NCI-H1105 treated with DMSO at 0.1 percent for 48 hours (cell line): ENCODE data around the gene PROK1.
"Not testable (repeated sequence)": the region's sequence is repeated elsewhere in the genome, so short reads cannot be mapped to it uniquely, and the experiment has no call there.

Experiments
- DNase-seq: peaks from one replicate; lab custom pipeline; 2025; lab: John Stamatoyannopoulos, UW

PROK1 gene

DNA sequence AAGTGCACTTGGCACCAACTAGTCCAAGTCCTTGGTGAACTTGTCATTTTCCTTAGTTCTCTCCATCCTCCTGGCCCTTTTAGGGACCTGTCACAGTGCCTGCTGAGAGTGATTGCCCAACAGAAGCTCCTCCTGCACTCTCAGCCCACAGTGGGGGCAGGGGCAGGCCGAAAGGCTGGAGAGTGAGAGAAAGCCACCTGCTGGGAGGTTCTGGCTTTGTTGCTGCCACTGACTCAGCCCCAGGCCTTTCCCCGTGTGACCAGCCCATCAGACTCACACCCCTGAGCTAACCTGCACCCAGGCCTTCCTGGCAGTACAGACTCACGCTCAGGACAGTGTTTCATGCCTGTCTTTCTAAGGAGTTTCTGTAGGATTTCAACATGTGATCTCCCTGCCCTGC lies 17.1 kb upstream of the PROK1 start:
- DNase-seq: no peak

DNA sequence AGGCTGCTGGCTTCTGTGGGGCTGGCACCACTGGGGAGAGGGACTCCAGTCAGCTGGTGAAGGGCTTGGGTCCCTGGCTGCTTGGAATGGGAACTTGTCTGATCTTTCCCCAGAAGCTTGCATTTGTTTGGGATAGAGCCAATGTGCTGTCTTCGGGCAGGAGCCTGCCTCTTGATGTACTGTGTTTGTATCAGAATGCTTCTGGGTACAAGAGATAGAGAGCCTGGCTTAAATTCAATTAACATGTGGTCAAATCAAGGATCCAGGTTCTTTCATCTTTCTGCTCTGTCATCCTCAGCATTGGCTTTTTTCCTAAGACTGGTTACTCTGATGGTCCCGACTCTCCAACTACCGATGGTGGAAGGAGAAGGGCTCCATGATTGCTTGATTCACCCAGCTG lies 16.0 kb upstream of the PROK1 start:
- DNase-seq: no peak

DNA sequence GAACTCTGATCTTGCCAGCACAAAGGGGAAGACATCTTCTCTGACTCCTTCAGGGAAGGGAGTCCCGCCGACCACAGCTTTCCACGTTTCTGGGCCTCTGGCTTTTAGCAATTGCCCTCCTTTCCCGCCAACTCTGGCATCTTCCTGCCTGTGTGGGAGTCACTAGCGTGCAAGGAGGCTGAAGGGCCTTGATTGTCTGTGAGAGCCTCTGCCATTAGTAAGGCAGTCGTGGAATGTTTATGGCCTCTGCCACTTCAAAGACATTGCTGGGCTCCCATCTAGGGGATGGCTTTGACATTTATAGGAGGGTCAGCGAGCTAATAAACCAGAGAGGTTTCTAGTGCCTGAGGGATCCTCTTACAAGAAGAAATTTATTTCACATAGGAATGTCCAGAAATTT lies 14.3 kb upstream of the PROK1 start:
- DNase-seq: no peak

DNA sequence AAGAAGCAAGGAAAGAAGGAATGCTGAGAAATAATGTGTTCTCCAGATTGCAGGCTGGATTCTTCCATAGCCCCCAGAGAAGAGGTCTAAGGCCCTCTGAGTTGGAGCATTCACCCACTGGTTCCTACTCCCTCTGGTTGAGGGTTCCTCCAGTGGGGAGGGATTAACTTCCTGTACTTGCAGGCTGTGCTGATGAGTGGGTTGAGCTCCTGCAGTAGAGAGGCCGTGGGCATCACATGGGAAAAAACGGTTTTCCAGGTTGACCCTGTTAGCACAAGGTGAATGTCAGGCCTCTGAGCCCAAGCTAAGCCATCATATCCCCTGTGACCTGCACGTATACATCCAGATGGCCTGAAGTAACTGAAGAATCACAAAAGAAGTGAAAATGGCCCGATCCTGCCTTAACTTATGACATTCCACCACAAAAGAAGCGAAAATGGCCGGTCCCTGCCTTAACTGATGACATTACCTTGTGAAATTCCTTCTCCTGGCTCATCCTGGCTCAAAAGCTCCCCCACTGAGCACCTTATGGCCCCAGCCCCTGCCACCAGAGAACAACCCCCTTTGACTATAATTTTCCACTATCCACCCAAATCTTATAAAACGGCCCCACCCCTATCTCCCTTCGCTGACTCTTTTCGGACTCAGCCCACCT lies 13.2 kb upstream of the PROK1 start:
- not testable (repeated sequence) for DNase-seq

DNA sequence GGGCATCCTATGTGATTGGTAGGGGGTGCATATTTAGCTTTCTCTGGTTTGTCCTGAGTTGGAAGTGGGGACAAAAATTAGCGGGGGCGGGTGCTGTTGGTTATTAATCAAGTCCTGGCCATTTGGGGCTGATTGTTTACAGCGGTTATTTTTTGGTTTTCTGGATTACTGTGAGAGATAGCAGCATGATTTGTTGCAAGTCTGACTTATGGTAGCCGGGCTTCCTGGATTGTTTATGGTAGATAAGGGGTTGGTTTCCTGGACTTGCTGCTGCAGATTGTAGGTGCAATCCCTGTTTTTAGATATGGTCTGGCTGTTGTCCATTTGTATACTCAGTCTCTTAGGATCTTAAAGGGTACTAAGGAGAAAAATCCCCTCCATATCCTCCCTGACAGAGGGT lies 12.1 kb upstream of the PROK1 start:
- DNase-seq: no peak

DNA sequence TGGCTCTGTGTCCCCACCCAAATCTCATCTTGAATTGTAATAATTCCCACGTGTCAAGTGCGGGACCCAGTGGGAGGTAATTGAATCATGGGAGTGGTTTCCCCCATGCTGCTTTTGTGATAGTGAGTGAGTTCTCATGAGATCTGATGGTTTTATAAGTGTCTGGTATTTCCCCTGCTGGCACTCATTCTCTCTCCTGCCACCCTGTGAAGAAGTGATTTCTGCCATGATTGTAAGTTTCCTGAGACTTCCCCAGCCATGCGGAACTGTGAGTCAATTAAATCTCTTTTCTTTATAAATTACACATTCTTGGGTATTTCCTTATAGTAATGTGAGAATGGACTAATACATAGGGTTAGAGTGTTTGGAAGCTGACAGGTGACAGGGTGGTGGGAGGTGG lies 11.1 kb upstream of the PROK1 start:
- DNase-seq: not testable (repeated sequence)

DNA sequence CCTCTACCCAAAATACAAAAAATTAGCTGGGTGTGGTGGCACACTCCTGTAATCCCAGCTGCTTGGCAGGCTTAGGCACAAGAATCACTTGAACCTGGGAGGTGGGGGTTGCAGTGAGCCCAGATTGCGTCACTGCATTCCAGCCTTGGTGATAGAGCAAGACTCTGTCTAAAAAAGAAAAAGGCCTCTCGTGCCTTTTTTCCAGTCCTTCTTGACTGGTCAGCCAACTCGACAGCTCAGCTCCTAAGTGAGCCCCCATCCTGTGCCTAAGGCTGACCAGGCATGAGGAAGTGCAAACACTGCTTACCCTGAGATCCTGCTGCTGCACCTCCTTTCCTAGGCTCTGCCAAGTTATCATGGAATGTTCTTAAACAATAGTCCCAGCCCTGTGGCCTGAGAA lies 10.1 kb upstream of the PROK1 start:
- DNase-seq: no peak

DNA sequence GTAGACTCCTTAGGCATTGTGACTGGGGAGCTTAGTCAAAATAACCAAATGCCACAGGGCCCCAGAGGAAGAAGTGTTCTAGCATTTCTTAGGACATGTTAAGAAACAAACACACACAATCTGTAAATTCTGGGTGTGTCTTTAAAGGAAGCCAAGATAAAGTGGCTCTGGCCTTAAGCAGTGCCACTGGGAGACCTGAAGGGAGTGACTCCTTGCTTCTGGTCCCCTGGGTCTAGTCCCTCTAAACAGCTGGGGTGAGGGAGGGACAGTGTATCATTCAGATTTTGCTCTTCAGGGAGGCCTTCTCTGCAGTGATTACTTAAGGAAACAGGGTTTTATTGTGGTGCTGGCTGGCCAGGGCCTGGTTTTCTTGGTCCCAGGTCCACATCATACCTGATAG lies 9.1 kb upstream of the PROK1 start:
- no peak for DNase-seq

DNA sequence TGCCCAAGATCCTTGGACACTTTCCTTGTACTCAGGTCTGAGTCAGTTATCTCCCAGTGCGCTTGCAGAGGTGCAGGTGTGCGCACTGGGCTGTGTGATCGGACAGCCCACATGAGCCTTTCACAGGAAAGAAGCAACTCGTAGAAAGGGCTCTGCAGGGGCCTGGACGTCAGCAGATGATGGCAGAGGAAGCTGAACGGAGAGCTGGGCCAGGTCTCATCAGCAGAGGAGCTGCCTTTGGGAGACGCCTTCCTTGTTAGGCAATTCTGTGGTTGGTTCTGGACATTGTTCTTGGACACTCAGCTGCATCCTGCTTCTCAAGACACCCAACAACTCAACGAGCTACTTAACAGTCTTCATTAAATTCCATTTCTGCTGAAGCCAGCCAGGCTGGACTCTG lies 7.5 kb upstream of the PROK1 start:
- no peak for DNase-seq

DNA sequence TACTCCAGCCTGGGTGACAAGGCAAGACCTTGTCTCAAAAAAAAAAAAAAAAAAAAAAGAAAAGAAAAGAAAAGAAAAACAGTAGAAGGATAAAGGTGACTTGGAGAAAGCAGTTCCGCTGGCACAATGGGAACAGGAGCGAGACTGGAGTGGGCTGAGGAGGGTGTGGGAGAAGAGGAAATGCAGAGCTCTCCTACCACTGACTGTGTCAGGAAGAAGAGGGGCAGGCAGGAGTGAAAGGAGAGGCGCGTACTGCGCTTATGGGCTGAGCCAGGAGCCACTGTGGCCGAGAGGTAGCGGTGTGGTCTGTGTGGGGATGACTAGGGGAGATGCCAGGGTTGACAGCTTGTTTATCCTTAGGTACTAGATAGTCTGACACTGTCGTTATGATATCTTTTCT lies 6.4 kb upstream of the PROK1 start:
- no peak for DNase-seq

DNA sequence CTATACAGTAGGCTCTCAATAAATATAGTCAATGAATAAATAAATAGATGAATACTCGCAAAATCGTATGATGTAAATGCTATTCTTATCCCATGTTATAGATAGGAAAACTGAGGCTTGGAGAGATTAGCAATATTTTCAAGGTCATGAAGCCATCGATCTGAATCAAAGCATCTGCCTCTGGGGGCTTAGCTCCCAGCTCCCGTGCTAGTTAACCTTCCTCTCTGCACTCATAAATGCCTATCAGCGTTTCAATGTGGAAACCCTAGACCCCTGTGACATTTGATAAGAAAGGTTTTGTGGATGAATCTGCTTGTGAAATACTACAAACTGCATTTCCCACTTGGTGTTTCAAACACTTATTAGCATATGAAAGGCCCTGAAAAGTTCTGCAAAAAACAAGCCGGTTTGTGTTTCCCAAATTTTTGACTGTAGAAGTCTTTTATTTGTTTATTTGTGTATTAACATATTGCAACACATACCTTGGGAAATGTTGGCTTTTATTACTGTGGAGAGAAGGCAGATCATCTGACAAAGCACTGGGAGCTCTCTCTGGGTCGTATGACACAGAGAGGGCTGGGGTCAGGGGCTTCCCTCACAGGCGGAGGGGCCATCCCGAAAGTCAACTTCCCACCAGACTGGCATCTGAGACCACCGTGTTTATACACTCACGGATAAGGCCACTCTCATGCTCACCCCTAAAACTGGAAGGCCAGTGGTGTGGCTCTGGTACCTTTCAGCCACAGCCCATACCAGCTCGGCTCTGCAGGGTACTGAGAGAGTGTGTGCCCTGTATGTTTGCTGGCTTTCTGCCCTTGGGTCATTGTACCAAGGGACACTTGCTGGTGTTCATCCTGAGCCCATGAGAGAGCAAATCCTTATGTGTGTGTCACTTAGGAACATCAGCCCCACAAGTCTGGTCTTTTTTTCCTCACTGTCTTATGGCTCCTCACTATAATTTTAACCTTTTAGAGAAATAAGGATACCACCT lies 993 bp upstream of the PROK1 start:
- no peak for DNase-seq

DNA sequence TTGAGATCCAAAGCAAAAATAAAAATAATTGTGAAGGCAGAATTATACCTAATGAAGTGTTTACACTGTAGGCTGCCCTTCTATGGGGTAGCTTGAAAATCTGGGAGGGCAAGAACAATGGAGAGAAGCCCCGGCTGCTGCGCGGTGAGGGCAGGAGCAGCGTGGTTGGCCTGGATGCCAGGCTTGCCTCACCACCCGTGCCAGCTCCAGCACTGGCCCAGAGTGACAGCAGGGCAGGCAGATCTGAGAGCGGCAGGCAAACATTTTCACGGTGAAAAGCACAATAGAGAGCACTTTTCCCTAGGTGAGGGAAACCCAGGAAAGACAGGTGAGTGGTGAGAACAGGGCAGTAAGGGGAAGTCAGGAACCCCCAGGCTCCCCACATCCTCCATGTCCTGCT lies 1.4 kb downstream of the PROK1 start:
- DNase-seq: no peak

DNA sequence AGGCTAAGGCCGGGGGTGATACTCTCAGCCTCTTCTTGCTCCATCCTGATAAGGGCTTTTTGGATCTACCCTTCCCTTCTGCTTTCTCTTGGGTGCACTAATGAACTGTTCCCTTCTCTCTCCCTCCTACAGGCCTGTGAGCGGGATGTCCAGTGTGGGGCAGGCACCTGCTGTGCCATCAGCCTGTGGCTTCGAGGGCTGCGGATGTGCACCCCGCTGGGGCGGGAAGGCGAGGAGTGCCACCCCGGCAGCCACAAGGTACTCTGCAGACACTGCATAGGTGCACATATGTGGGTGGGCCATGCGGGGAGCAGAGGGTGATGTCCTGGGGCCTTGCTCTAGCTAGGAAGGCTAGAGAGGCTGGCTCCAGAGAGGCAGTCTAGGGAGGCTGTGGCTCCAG lies 2.9 kb downstream of the PROK1 start:
- DNase-seq: no peak

DNA sequence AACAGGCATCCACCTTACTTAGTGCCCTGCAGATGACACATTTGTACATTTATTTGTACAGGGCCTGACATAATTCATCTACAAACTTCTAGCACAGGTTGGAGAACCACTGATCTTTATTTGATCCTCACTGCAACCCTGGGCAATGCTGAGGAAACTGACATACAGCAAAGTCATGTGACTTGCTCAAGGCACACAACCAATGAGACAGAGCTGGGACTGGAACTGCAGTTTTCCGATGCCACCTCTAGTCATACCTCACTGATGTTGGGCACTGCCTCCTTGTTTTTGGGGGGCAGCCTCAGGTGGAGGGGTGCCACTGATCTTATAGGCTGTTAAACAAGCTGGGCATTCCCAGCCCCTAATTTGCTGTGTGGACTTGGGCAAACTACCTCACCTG lies 3.4 kb downstream of the PROK1 start:
- no peak for DNase-seq

DNA sequence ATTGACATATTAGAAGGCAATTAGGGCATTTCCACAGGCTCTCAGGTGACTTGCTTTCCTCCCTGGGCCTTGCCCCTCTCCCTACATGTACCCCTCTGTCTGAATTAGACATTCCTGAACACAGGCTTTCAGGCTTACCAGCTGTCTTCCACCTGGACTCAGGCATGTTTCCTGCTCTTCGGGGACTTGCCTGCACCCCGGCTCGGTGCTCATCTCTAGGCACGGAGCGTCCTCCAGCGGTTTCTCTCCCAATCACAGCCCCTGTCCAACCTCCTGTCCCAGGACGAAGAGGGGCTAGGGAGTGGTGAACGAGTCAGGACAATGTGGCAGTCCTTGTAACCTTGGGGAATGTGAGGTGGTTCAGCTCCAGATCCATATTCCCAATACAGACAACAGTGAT lies 4.2 kb downstream of the PROK1 start:
- no peak for DNase-seq

DNA sequence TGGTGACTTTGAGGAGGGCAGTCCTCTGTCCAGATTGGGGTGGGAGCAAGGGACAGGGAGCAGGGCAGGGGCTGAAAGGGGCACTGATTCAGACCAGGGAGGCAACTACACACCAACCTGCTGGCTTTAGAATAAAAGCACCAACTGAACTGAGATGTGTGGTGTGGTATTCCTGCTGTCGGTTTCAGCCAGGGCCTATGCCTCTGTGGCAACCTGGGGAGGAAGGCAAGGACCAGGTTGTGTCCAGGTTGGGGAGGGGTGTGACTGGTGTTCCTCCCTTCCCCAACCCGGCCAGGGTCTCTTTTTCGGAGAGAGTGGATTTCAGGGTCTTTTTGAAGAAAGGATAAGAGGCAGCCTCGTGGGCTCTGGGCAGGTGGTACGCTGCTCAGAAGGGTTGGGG lies 6.3 kb downstream of the PROK1 start:
- no peak for DNase-seq

DNA sequence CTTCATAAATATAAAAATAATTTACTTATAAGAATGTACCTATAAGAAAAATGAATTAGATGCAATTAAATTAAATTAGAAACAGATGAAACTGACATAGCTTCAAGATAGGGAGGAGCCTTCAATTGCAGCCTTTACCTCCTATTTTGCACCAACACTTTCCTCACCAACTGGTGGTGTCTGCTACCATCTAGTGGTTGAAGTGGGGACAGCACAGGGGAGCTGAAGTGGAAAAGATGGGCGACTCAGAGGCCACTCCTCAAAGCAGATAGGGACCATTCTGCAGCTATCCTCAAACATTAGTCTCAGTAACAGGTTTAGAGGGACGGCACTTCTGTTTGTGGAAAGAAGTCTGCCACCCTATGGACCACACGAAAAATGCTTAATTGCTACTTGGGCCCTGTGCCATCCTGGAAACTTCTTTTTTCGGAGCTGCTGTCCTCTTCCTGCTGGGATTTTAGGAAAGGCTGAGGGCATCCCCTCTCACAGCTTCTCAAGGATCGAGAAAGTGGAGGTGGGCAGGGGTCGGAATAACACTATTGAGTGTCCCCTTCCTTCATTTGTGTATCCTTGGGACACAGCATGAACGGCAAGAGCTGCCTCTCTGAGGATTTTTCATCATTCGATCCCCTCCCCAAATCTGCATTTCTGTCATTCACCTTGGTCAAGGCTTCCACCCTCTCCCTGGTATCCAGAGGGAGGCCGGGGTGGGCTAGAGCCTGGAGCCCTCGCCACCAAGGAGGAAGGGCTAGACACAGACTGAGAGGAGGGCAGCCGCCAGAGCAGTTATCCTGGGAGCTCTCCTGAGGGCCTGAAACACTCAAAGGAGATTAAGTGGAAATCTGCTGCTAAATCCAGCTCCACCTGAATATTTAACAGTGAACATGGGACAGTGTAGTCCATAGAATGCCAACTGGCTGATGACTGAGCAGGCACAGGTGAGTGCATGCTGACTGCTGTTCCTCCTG lies 9.6 kb downstream of the PROK1 start:
- DNase-seq: peak; percentile 69

DNA sequence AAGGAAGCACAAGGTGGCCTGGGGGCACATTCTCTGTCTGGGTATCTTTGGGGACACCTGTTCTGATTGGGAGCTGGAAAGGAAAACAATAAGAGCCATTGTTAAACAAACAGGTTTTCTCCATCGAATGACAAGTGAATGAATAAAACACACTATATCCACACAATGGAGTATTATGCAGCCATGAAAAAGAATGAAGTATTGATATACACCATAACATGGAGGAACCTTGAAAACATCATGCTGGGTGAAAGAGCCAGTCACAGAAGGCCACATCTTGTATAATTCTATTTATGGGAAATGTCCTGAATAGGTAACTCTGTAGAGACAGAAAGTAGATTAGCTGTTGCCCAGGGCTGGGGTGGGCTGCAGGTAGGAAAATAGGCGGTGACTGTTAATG lies 11.1 kb downstream of the PROK1 start:
- DNase-seq: no peak

DNA sequence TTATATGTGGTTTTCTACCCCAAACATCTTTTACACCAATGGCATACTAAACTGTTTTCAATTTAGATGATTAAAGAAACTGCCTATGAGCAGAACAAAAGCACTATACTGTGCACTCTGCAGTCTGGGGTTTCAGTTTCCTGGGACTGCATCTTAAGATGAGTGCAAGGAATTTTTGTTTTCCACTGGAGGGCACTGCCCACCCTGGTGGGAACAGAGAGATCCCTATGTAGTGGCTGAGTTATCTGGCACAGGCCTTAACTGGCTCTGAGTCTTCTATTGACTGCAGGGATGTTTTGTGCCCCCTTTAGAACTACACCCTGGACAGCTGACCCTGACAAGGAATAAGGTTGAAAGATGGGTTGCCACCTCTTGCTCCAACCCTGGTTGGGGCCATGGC lies 12.0 kb downstream of the PROK1 start:
- DNase-seq: no peak

DNA sequence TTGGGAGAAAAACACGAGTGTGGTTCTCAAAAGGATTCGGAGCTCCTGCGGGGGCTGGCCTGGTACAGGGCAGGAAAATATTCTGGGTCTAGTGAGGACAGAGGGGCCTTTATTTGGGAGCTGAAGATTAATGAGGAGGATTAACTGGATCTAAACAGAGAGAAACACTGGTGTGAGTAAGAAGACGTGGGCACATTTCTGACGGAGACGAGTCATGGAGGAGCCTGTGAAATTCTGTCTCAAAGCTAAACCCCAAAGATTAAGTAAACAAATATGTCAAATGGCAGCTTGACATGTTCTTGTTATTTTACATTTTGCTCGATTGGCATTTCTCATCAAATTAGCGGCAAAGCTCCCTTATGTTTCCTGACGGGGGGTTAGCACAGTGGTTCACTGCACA lies 12.8 kb downstream of the PROK1 start:
- DNase-seq: no peak

DNA sequence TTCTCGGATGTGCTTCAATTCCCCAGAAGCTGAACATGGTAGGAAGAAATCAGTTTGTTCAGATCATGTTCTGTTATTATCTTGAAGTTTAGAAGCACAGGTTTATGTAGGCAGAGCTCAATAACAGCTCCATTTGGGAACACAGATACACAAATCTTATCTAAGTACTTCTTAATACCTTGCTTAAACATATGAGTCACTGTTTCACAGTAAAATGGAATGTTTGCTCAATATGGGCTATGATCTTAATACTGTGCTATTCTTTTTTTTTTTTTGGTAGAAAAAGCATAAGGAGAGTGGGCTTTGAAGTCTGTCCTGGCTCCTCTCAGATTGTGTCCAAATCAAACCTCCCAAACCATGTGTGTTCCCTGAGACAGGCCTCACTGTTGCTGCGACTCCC lies 13.4 kb downstream of the PROK1 start:
- DNase-seq: no peak

DNA sequence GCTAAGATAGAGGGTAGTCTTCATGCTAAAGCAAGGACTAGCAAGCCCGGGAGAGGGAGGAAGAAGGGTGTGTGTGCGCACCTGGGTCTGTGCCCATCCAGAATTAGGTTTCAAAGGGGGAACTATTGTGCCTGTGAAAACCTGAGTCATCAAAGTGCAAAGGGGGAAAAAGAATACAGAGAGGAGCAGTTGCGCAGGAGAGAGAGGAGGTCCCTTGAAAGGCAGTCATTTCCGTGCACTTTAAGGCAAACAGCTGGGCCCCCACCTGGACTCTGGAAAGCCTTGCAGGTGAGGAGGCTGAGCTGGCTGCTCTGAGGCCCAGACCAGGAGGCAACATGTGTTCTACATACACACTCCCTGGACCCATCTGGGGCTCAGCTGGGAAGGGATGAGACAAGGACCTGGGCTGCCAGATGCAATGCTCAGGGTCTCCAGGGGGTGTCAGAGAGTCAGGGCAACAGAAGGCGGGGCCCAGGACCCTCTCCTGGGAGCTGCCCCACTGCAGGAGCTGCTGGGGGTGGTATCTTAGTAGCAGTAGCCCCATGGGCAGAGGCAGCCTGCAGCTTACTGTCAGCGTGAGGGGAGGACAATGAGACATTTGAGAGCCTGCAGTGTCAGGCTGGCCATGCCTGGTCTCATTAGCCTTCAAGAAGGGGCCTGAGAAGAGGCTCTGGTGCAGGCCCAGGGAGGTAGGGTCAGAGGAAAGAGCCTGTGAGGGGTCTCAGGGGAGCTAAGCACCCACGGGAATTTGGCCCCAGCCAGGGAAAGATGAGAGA lies 14.3 kb downstream of the PROK1 start:
- no peak for DNase-seq
